NCI-H345 (cell line): ENCODE data around the gene ZNF860.
A peak's percentile ranks its signal among the peaks of the same experiment; 100 is the strongest.
"Not testable (repeated sequence)": the region's sequence is repeated elsewhere in the genome, so short reads cannot be mapped to it uniquely, and the experiment has no call there.

ENCODE experiments used
- DNase-seq: peaks from one replicate; lab custom pipeline; 2025; lab: John Stamatoyannopoulos, UW

ZNF860 gene

GRCh38 chr3:31960793-31961431 lies 20.6 kb upstream of the ZNF860 start:
- DNase-seq, result peak; percentile 30

DNA sequence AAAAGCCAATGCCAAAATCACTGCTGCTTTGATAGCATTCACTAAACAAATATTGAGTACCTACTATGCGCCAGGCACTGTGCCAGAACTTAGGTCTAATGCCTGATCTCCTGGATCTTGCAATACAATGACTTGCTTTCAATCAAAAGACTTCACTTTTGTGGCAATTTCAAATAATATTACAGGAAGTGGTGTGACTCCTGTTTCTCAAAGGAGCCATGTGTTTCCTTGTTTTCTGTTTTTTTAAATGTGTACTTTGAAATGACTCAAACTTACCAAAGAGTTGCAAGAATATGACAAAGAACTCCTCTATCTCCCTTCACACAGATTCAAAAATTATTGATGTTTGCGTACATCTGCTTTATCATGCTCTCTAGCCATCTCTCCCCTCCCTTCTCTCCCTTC lies 18.7 kb upstream of the ZNF860 start:
- DNase-seq, result no peak

GRCh38 chr3:31966978-31967591 lies 14.5 kb upstream of the ZNF860 start:
- DNase-seq, result no peak

DNA sequence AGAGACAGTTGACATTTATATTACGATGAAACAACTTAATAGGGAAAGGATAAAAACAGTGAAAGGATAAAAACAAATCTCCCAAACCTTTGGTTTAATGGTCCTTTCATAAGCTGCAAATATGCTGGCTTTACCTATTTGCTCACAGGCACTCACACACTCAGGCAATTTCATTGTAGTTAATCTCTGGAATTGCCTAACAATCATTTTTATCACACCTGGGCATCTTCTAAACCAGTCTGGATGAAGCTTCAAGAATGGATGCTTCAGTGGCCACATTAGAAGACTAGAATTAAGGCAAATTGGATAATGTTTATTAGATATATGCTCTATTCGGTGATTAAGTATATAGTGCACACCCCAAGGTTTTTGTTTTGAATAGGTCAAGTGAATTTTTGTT lies 14.0 kb upstream of the ZNF860 start:
- DNase-seq, result no peak

- no peak for DNase-seq
Measured at GRCh38 chr3:31968369-31968926, 13.1 kb upstream of the ZNF860 start.

GRCh38 chr3:31968927-31969418 lies 12.6 kb upstream of the ZNF860 start:
- no peak for DNase-seq

DNA sequence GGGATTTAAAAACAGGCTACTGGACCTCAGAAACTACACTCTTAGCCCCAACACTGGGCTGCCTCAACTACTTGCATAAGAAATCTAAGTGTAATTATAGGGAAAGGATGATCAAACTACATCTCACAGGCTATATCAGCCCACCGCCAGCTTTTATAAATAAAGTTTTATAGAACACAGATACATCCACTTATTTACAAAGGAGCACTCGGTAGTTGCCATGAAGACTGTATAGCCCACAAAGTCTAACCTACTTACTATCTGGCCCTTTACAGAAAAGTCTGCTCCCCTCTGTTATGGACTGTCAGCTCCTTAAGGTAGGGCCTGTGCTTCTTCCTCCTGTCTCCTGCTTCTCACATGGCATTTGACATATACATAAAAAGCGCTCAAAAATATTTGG lies 9.9 kb upstream of the ZNF860 start:
- DNase-seq, result no peak

DNA sequence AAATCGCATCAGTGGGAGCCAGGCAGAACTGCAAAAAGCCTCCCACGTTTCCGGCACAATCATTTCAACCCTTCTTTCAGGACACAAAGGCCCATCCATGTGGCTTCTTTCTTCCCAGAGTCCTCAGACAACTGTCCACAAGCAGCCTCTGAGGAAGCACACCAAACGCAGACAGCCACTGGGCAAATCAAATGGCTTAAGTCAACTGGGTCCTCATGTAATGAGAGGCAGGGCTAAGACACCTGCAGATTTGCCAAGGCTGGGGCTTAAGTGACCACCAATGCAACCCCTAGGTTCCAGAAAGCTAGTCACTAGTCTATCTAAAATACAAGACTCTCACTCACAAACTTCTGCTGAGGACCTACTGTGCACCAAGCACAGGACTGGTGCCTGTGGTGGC lies 8.5 kb upstream of the ZNF860 start:
- no peak for DNase-seq

DNA sequence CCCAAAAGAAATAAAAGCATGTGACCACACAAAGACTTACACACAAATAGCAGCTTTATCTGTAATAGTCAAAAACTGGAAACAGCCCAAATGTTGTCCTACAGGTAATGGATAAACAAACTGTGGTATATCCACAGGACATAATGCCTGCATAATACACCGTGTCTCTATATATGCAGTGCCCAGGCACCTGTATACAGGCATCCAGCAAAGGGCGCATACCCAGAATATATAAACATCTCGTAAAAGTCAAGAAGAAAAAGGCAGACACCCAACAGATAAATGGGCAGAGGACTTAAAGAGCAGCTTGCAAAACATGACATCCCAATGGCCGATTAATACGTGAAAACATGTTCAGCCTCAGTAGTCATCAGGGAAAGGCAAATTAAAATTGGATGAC lies 7.7 kb upstream of the ZNF860 start:
- no peak for DNase-seq

DNA sequence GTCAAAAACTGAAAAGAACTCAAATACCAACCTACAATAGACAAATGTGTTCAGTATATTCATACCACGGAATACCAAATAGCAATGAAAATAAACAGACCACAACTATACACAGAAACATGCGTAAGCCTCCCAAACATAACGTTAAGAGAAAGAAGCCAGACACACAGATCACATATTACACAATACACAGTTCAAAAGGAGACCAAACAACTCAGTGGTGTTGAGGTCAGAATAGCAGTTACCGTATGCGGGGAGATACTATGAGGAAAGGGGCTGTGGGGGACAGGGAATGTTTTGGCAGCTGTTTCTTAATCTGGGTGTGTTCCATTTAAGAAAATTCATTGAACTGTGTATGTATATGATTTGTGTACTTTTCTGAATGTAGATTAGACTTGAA lies 7.1 kb upstream of the ZNF860 start:
- no peak for DNase-seq

DNA sequence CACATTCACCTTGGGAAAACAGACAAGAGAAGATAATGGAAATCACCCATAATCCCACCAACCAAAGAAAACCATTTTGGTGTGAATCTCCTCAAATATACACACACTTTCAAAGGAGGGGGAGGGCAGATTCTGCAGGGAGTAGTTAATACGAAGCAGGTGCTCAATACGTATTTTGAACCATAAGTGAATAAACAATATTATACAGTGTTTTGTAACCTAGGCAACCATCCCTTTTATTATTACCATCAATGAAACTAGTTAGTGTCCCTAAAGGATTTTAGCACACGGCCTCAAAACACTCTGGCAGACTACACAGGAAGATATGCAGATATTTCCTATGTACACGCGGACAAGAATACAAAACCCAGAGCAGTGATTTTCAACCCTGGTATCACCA lies 6.6 kb upstream of the ZNF860 start:
- DNase-seq, result no peak

- DNase-seq, result no peak
Measured at GRCh38 chr3:31976302-31976701, 5.2 kb upstream of the ZNF860 start.

- DNase-seq, result no peak
Measured at GRCh38 chr3:31977736-31978135, 3.8 kb upstream of the ZNF860 start.

DNA sequence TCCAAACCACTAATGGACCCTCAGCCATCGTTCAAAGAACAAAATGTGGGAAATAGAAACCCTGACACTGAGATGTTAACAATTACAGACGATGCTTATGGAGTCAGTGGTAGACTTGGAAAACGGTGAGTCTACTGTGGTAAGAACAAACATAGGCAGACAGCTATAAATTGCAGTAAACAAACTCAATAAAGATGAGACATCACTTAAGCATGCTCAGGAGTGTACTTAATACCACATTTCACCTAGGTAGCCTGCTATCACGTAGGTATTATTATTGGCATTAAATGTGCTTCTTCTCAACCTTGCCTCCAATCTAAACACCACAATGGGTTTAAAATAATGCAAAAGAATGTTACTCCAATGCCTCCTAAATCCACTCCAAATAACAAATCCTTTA lies 3.0 kb upstream of the ZNF860 start:
- DNase-seq, result no peak

DNA sequence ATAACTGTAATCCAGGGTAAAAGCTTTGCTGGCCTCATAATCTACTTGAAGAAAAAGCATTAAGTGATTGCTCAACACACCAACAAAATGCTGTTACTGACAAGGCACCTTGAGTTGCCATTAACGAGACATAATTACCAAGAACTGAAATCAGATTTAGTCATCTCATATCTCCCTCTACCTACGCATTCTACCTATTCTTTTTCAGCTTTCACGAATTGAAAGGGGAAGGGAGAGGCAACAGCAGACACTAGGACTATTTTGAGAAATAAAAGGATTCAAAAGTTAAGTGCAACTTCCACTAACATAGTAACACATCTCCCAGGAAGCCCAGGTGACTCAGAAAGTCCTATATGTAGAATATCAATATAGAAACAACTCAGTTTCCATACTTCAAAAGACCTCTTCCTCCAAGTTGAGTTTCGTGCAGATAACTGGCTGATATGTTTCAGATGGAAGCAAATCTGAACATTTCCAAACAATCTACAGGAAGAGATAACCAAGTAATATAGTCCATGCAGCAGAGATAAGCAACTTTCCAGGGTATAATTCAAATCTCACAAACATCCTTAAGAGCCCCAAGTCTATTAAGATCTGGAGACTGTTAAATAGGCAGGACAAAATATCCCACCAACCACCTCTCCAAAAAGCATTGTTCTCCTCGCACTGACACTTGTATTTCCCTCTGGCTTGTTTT lies 2.4 kb upstream of the ZNF860 start:
- DNase-seq, result no peak

DNA sequence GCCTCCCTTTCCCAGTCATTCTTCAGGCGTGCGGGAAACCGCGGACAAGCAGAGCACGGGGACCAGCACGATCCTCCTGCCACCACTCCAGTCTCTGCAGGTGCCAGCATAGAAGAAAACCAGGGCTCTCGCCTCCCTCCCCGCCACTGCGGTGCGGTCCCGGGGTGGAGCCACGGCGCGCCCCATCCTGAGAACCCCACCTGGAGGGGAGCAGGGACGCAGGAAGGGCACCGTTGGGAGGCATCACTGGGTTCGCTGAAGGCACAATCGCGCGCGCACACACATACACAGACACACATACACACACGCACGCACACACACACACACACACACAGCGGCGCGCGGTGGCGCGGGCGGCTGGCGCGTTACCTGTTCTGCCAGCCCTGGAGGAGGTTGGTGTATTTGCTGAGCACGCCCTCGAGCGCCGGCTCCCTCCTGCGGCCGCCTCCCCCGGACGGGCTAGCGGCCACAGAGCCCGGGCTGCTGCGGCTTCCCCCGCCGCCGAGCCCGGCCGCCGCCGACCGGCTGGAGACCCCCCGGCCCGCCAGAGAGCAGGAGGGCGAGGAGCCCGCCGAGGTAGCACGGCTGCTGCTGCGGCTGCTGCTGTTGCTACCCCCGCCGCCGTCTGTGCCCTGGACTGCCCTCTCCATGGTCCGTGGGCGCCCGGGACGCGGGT lies 882 bp upstream of the ZNF860 start:
- peak; percentile 65 for DNase-seq

DNA sequence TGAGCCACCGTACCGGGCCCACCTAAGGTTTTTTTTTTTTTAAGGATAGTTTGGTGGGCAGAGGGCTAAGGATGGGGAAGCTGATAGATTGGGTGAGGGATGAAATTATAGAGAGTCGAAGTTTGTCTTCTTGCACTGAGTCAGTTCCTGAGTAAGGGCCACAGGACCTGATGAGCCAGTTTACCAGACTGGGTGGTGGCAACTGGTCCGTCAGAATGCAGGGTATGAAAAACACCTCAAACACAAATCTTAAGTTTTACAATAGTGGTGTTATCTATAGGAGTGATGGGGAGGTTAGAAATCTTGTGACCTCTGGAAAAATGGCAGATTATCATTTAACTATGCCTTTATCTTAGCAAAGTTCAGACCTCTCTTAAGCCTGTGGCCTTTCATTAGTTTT lies 2.8 kb downstream of the ZNF860 start:
- DNase-seq, result no peak

- DNase-seq, result no peak
Measured at GRCh38 chr3:31985831-31986230, 4.3 kb downstream of the ZNF860 start.

- no peak for DNase-seq
Measured at GRCh38 chr3:31988271-31988670, 6.7 kb downstream of the ZNF860 start.

GRCh38 chr3:31992995-31993394 lies 11.4 kb downstream of the ZNF860 start:
- not testable (repeated sequence) for DNase-seq

DNA sequence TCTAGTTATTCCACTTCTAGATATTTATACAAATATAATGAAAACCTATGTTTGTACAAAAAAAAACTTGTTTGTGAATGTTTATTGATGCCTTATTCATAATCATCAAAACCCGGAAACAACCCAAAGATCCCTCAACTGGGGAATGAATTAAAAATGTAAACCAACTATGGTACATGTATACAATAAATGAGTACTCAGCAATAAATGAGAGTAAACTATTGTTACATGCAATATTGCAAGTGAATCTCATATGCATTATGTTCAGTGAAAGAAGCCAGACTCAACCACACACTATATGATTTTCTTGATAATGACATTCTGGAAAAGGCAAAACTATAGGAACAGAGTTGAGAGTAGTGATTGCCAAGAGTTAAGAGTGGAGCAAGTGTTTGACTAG lies 12.3 kb downstream of the ZNF860 start:
- no peak for DNase-seq

GRCh38 chr3:31995026-31995425 lies 13.5 kb downstream of the ZNF860 start:
- not testable (repeated sequence) for DNase-seq

- no peak for DNase-seq
Measured at GRCh38 chr3:31996195-31996594, 14.6 kb downstream of the ZNF860 start.
